ENCODE measurements around the gene GGTLC3.
"Not testable (repeated sequence)": the region's sequence is repeated elsewhere in the genome, so short reads cannot be mapped to it uniquely, and the experiment has no call there.

- not testable (repeated sequence) for TF ChIP-seq JAZF1 (CRISPR knock-in tag; IDR thresholded peaks at IDR 0.05); CTCF (IDR thresholded peaks at IDR 0.05); FOXP1 (CRISPR knock-in tag; IDR thresholded peaks at IDR 0.05; ENCODE audit: borderline replicate concordance)
Observed at GRCh38 chr22:18496227-18496626, 21.7 kb downstream of the GGTLC3 start.

All from WTC11 (cell line).